Activated CD8-positive, alpha-beta memory T cell treated with anti-CD3 and anti-CD28 coated beads for 4 hours (primary cell): ENCODE data around the gene KBTBD7.

ENCODE experiments used
- DNase-seq, 2 donors: peaks; one replicate each; pipeline ENCODE4 v3.0.0-alpha.2; 2020; ENCODE audit warnings: low read depth in 2 of 2

KBTBD7 gene

GRCh38 chr13:41193919-41194824 is at the start of gene KBTBD7:
TSS of gene KBTBD7 (minus strand) at chr13:41194569. CDS start at chr13:41194257, 312 bp downstream.
- peak; percentile 88 to 90 for DNase-seq

GRCh38 chr13:41241626-41242025 is 47.3 kb upstream of the KBTBD7 start:
- no peak for DNase-seq

- no peak for DNase-seq
These were observed 42.0 kb upstream of the KBTBD7 start for GRCh38 chr13:41236369-41236768.

GRCh38 chr13:41232578-41233480 is 38.5 kb upstream of the KBTBD7 start:
- DNase-seq = no peak

- no peak for DNase-seq
These were observed 37.4 kb upstream of the KBTBD7 start for GRCh38 chr13:41231786-41232185.

- no peak for DNase-seq
These were observed 36.8 kb upstream of the KBTBD7 start for GRCh38 chr13:41231025-41231677.

GRCh38 chr13:41229356-41229755 is 35.0 kb upstream of the KBTBD7 start:
- DNase-seq = no peak

GRCh38 chr13:41224113-41225110 is 30.0 kb upstream of the KBTBD7 start:
- no peak for DNase-seq

- peak; percentile 8 to 29 for DNase-seq
These were observed 28.0 kb upstream of the KBTBD7 start for GRCh38 chr13:41222259-41222852.

GRCh38 chr13:41220401-41220800 is 26.0 kb upstream of the KBTBD7 start:
- DNase-seq = no peak

- no peak for DNase-seq
These were observed 21.8 kb upstream of the KBTBD7 start for GRCh38 chr13:41216160-41216559.

- no peak for DNase-seq
These were observed 19.6 kb upstream of the KBTBD7 start for GRCh38 chr13:41213919-41214318.

GRCh38 chr13:41213316-41213715 is 18.9 kb upstream of the KBTBD7 start:
- DNase-seq = no peak

- DNase-seq = no peak
These were observed 18.5 kb upstream of the KBTBD7 start for GRCh38 chr13:41212881-41213280.

GRCh38 chr13:41211062-41211461 is 16.7 kb upstream of the KBTBD7 start:
- no peak for DNase-seq

- no peak for DNase-seq
These were observed 12.1 kb upstream of the KBTBD7 start for GRCh38 chr13:41206467-41206866.

- DNase-seq = no peak
These were observed 9.4 kb upstream of the KBTBD7 start for GRCh38 chr13:41203810-41204209.

GRCh38 chr13:41200126-41200525 is 5.8 kb upstream of the KBTBD7 start:
- no peak for DNase-seq

- DNase-seq = no peak
These were observed 5.2 kb upstream of the KBTBD7 start for GRCh38 chr13:41199526-41199925.

GRCh38 chr13:41199079-41199478 is 4.7 kb upstream of the KBTBD7 start:
- DNase-seq = no peak
